HPDE6-E6E7 (cell line): ENCODE measurements around the gene ZNF280D.
A peak's percentile ranks its signal among the peaks of the same experiment; 100 is the strongest.

Experiments
- DNase-seq: peaks from one replicate; pipeline ENCODE4 v3.0.0; 2011; ENCODE audit warnings: missing footprints; ENCODE audit errors: extremely low spot score

The ZNF280D gene

GRCh38 chr15:56631765-56632164 is 101.5 kb downstream of the ZNF280D start:
- DNase-seq = no peak

- DNase-seq = no peak
Measured at GRCh38 chr15:56628893-56629532, 104.3 kb downstream of the ZNF280D start.

- no peak for DNase-seq
Measured at GRCh38 chr15:56619887-56620286, 113.4 kb downstream of the ZNF280D start.

- DNase-seq = no peak
Measured at GRCh38 chr15:56617628-56618027, 115.7 kb downstream of the ZNF280D start.

GRCh38 chr15:56616551-56616950 is 116.8 kb downstream of the ZNF280D start:
- DNase-seq = no peak

GRCh38 chr15:56613811-56614210 is 119.5 kb downstream of the ZNF280D start:
- DNase-seq = no peak

- DNase-seq = no peak
Measured at GRCh38 chr15:56608993-56609392, 124.3 kb downstream of the ZNF280D start.

GRCh38 chr15:56608140-56608778 is 125.0 kb downstream of the ZNF280D start:
- DNase-seq = no peak

GRCh38 chr15:56602253-56602652 is 131.1 kb downstream of the ZNF280D start:
- DNase-seq = no peak

GRCh38 chr15:56600380-56600779 is 132.9 kb downstream of the ZNF280D start:
- no peak for DNase-seq

- peak; percentile 7 for DNase-seq
Measured at GRCh38 chr15:56598991-56599390, 134.3 kb downstream of the ZNF280D start.

GRCh38 chr15:56587686-56588085 is 145.6 kb downstream of the ZNF280D start:
- DNase-seq = no peak

- no peak for DNase-seq
Measured at GRCh38 chr15:56586206-56586605, 147.1 kb downstream of the ZNF280D start.

GRCh38 chr15:56582785-56583184 is 150.5 kb downstream of the ZNF280D start:
- no peak for DNase-seq
